ENCODE data around the gene HLCS.

HLCS gene

GRCh38 chr21:36722370-36723368 lies 243.8 kb downstream of the HLCS start:
- DNase-seq (ENCODE audit: low read depth in 2 of 2) = no peak

GRCh38 chr21:36721817-36722216 lies 244.7 kb downstream of the HLCS start:
- DNase-seq (ENCODE audit: low read depth in 2 of 2) = no peak

- DNase-seq (ENCODE audit: low read depth in 2 of 2) = no peak
Measured at GRCh38 chr21:36719614-36720013, 246.9 kb downstream of the HLCS start.

GRCh38 chr21:36718951-36719501 lies 247.4 kb downstream of the HLCS start:
- DNase-seq (ENCODE audit: low read depth in 2 of 2) = no peak

DNA sequence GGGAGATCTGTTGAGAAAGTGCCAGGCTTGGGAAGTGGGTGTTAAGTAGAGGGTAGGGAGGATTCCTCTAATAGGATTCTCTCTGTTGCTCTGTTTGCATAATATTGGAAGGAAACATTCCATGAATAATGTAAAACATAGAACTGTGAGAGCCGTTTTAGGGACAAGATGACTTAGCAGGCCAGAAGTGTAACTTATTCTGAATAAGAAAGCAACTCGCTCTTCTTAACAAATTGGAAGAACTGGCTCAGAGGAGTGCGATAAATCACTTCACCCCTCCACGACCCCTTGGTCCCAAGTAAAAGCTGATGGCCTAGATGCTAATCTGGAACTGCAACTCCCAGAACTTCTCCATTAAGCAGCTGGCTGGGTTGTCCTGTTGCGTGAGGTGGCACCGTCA lies 248.5 kb downstream of the HLCS start:
- no peak for DNase-seq (ENCODE audit: low read depth in 2 of 2)

DNA sequence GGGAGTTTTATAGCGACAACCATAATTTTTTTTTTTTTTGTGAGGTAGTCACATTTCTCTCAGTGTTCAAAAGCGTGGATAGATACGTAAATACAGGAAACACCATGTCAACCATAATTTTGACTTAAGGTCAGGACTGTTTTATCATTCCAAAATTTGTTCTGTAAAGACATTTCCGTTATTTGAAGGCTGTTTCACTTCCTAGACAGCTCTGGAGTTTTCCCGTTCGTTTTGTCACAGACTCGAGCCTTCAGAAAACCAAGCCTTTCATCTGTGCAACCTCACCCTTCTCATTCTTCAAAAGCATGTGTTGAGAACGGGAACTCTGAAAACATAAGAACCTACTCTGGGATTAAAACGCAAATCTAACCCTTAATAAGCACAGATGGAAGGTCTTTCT lies 249.6 kb downstream of the HLCS start:
- DNase-seq (ENCODE audit: low read depth in 2 of 2) = no peak

- no peak for DNase-seq (ENCODE audit: low read depth in 2 of 2)
Measured at GRCh38 chr21:36716387-36716786, 250.1 kb downstream of the HLCS start.

GRCh38 chr21:36713746-36714145 lies 252.7 kb downstream of the HLCS start:
- no peak for DNase-seq (ENCODE audit: low read depth in 2 of 2)

DNA sequence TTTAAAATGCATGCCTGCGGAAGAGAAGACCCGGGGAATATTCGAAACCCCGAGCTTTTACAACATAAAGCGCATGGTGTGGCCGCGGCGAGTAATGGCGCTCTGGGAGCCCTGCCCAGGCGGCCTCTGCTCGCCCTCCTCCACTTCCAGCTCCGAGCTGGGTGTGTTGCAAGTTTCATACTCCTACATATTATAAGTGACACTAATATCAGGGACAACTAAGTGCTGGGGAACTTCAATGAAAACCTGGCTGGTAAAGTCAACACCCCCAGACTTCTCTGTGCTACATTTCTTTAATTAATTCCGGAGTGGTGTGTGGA lies 255.8 kb downstream of the HLCS start:
- DNase-seq (ENCODE audit: low read depth in 2 of 2) = no peak

GRCh38 chr21:36709868-36710728 lies 256.4 kb downstream of the HLCS start:
- no peak for DNase-seq (ENCODE audit: low read depth in 2 of 2)

DNA sequence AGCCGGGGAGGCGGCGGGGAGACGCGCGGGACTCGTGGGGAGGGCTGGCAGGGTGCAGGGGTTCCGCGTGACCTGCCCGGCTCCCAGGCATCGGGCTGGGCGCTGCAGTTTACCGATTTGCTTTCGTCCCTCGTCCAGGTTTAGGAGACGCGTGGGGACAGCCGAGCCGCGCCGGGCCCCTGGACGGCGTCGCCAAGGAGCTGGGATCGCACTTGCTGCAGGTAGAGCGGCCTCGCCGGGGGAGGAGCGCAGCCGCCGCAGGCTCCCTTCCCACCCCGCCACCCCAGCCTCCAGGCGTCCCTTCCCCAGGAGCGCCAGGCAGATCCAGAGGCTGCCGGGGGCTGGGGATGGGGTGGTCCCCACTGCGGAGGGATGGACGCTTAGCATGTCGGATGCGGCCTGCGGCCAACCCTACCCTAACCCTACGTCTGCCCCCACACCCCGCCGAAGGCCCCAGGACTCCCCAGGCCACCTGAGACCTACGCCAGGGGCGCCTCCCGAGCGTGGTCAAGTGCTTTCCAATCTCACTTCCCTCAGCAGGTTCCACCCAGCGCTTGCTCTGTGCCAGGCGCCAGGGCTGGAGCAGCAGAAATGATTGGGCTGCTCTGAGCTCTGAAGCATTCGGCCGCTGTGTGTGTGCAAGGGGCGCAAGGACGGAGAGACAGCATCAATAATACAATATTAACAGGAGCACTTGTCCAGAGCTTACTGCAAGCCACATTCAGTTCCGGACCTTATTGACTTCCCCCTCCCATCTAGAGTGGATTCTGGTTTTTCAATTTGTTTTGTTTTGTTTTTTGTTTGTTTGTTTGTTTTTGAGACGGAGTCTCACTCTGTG lies 257.2 kb downstream of the HLCS start:
- no peak for DNase-seq (ENCODE audit: low read depth in 2 of 2)

DNA sequence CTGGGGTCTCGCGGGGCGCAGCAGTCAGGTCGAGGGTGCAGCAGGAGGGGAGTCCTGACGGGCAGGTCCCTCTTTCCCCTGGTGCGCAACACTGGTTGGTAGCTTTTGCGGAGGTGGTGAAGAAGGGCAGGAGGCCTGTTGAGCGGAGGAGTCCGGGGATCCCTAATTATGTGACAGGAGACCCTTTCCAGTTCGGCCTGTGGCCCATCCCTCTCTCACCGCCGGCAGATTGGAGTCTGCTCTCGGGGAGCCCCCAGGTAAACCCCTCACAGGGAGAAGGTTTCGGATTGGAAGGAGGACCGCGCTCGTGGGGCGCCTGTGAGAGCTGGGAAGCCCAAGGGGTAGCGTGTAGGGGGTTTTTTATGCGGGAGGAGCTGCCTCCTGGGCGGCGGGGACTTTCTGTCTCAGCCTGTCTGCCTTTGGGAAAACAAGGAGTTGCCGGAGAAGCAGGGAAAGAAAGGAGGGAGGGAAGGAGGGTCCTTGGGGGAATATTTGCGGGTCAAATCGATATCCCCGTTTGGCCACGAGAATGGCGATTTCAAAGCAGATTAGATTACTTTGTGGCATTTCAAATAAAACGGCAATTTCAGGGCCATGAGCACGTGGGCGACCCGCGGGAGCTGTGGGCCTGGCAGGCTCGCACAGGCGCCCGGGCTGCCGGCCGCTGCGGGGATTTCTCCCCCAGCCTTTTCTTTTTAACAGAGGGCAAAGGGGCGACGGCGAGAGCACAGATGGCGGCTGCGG lies 258.0 kb downstream of the HLCS start:
- DNase-seq (ENCODE audit: low read depth in 2 of 2) = no peak

DNA sequence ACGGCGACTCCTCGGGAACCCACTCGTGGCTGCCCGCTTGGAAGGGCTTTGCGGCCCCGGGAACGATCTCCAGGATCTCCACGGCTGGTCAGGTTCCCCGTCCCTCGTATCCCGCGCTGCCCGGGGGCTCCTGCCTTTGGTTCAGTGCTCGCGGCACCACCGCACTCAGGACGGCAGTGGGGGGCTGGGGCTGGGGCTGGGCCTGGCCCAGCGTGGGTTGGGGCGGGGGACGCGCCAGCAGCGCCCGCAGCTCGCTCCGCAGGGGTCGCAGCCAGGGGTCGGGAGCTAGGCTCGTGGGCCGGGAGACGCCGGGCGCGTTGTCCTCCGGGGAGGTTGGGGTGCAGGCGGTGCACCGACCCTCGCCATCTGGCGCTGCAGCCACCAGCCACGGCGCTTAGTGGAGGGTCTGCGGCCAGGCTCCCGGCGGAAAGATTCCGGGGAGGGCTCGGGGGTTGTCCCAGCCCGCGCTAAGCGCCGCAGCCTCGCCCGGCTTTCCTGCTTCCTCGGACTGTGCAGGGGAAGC lies 258.6 kb downstream of the HLCS start:
- DNase-seq (ENCODE audit: low read depth in 2 of 2) = no peak

DNA sequence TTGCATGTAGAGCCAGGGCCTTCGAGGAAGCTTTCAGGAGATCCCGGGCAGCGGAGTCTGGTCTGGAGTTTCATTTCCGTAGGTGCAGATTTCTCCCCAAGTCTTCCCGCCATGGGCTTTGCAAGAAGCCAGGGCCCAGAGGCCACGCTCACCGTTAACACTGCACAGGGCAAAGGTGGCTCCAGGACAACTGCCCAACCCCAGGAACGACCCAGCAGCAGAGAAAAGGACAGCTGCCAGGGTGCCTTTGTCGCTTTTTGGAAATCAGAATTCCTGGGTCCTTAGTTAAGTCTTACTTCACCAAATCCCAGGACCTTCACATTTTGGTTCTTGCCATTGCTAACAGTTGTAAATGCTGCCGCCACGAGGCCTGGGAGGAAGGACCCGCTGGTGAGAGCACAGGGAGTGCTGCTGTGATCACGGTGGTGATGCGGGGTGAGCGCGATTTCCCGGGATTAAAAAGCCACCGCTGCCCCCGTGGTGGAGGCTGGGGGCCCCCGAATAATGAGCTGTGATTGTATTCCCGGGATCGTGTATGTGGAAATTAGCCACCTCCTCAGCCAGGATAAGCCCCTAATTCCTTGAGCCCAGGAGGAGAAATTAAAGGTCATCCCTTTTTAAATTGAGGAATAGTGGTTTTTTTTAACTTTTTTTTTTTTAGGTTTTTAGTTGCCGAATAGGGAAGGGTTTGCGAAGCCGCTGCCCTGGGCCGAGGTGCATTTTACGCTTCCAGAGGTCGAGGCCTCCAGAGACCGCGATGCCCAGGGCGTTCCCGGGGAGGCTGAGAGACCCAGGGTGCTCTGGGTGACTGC lies 259.3 kb downstream of the HLCS start:
- no peak for DNase-seq (ENCODE audit: low read depth in 2 of 2)

DNA sequence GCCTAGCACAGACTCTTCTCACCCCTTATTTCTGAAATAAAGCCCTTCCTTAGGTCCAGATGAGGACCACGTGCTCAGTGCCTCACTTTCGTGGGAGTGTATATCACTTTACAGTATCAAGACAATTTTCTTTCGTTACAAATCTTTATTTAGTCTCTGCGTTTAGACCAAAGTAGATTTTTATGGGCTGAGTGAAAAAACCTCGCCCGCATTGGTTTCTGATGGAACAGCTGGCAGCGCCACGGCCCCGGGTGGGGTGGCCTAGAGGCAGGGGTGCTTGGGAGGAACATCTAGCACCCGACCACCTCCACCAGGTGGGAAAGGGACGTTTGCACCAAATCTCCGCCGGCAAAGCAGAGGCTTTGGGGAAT lies 260.0 kb downstream of the HLCS start:
- no peak for DNase-seq (ENCODE audit: low read depth in 2 of 2)

DNA sequence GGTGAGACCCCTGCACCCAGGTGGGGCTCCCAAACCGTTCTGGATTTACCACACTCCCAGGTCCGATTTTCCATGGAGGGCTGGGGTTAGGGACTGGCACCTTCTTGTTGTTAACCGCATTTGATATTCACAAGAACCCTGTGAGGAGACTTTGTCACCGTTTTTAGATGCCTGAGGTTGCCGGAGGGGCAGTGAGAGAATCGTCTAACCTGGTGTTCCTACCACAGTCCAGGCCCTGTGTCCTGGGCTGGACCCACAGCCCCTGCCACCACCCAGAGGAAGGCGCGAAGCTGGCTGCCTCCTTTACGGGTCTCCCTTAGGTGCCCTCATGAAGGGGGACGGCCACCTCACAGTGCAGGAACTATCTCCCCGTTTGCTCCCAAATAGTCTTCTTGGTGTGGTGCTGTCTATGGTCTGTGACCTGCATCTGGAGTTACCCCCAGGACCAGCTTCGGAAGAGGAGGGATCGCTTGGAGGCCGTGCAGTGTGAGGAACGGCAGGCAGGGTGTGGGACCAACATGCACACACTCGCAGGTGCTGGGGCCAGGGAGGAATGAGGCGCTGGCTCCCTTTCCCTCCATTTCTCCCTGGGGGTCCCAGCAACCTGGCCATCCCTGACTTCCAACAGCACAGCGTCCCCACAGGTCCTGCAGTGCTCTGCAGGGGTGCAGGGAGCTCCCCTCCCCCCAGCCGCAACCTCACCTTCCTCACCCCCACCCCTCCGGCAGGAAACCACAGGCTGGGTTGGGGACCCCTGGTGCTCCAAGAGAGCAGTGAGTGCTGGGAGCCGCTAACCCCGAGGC lies 260.6 kb downstream of the HLCS start:
- no peak for DNase-seq (ENCODE audit: low read depth in 2 of 2)

DNA sequence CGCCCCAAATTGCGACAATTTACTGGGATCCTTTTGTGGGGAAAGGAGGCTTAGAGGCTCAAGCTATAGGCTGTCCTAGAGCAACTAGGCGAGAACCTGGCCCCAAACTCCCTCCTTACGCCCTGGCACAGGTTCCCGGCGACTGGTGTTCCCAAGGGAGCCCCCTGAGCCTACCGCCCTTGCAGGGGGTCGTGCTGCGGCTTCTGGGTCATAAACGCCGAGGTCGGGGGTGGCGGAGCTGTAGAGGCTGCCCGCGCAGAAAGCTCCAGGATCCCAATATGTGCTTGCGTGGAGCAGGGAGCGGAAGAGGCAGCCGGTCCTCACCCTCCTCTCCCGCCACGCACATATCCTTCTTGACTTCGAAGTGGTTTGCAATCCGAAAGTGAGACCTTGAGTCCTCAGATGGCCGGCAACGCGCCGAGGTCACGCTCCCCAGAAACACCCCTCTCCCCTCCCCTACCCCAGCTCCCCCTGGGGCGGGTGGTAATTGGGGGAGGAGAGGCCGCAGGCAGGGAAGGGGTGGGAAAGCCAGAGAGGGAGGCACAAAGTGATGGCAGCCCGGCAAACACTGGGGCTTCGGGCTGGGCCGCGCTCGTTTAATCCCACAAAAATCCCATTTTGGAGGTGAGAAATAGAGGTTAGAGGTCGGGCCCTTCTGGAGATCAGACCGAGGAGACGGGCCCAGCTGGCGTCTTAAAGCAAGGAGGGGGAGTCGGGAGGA lies 261.4 kb downstream of the HLCS start:
- DNase-seq (ENCODE audit: low read depth in 2 of 2) = no peak

- DNase-seq (ENCODE audit: low read depth in 2 of 2) = no peak
Measured at GRCh38 chr21:36704281-36704957, 262.1 kb downstream of the HLCS start.

All from stimulated activated CD8-positive, alpha-beta memory T cell treated with anti-CD3 and anti-CD28 coated beads, Interleukin-15, amount 100 ng/mL, for 48 hours (primary cell).